Gastrocnemius medialis (tissue), 4 donors: ENCODE measurements around the gene XPR1.

Experiments
- POLR2A ChIP-seq, 2 donors: fragments of 450-650 bp; IDR thresholded peaks; one replicate each; pipeline ENCODE4 v1.6.1; 2017; ENCODE audit warnings: antibody characterized with exemption in 2 of 2, mild to moderate bottlenecking in 2 of 2, moderate library complexity in 2 of 2
- TF ChIP-seq, protein P1 (sequence below), 5 experiments: fragments of 450-650 bp in 3 of 5; fragments of 200-600 bp in 2 of 5; sonication (generic) in 2 of 5; IDR thresholded peaks in 4 of 5; conservative IDR thresholded peaks in 1 of 5; 1 replicate in 4 of 5; 2 replicates in 1 of 5; pipeline ENCODE4 v1.5.1; 2016 to 2019; ENCODE audit warnings: antibody characterized with exemption in 5 of 5, mild to moderate bottlenecking in 3 of 5, moderate library complexity in 3 of 5

DNA sequence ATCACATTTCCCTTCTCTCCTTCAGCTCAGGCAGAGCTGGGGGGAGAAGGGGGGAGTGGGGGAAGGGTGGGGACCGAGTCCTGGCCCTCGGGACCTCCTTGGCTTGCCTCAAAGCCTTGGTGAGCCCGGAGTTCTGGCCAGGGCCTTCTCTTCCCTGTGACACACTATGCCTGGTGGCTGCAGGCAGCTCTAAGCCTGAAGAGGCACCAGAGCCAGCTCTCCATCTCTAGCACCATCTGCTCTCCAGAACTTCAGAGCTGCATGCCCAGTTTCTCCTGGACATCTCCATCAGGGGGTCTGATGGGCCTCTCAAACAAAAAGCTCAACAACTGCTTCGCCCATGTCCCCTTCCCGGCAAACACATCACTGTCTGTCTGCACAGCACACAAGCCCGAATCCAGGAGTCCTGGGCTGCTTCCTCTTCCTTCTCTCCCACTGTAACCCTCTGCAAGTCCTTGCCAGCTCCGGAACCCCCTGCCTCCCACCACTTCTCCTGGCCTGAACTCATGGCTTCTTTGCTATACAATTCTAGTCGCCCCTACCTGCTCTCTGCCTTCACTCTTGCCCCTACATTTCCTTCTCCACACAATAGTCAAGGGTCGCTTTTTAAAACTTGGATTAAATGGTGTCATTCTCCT is 307.4 kb downstream of the XPR1 start:
- TF ChIP-seq POLR2A (IDR thresholded peaks at IDR 0.05), result no peak
- TF ChIP-seq, protein P1, sequence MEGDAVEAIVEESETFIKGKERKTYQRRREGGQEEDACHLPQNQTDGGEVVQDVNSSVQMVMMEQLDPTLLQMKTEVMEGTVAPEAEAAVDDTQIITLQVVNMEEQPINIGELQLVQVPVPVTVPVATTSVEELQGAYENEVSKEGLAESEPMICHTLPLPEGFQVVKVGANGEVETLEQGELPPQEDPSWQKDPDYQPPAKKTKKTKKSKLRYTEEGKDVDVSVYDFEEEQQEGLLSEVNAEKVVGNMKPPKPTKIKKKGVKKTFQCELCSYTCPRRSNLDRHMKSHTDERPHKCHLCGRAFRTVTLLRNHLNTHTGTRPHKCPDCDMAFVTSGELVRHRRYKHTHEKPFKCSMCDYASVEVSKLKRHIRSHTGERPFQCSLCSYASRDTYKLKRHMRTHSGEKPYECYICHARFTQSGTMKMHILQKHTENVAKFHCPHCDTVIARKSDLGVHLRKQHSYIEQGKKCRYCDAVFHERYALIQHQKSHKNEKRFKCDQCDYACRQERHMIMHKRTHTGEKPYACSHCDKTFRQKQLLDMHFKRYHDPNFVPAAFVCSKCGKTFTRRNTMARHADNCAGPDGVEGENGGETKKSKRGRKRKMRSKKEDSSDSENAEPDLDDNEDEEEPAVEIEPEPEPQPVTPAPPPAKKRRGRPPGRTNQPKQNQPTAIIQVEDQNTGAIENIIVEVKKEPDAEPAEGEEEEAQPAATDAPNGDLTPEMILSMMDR (IDR thresholded peaks at IDR 0.05 in 4 of 5, conservative IDR thresholded peaks at IDR 0.05 in 1 of 5), result no peak
